IMR-90 (cell line): Measurements from ENCODE around the gene SPINDOC. TPM values are rescaled to one million over a fixed set of nuclear protein-coding genes. Genes with fewer than 3 reads are reported as not detected.
A peak's percentile ranks its signal among the peaks of the same experiment; 100 is the strongest.

Source experiments
- ATAC-seq: fragments of 200-7000 bp; cut with Tn5 transposase; 2 replicates; pipeline ENCODE4 v1.9.1; 2020; ENCODE audit warnings: low read depth, mild to moderate bottlenecking, moderate library complexity
- BruUV-seq: library from RNA; stranded (reverse); fragments of 400-500 nt; replicated peaks from 2 replicates; lab custom pipeline; 2021; lab: Mats Ljungman, UMichigan
- CTCF ChIA-PET: fragments of 300-600 bp; formaldehyde crosslinking; extraction: SDS; loops from one replicate; lab custom pipeline; 2021; ENCODE audit warnings: antibody characterized with exemption; lab: Yijun Ruan, JAX
- POLR2A ChIA-PET: fragments of 300-600 bp; sonication (Branson Sonifier 250); formaldehyde crosslinking; loops from one replicate; lab custom pipeline; 2022; ENCODE audit warnings: antibody characterized with exemption; ENCODE audit not compliant: unreplicated experiment; lab: Charles Lee
- DNase-seq: peaks from one replicate; pipeline ENCODE4 v3.0.0; 2013
- H2AFZ ChIP-seq: replicated peaks from 2 replicates; pipeline ENCODE3; 2013; ENCODE audit warnings: low read length, mild to moderate bottlenecking; ENCODE audit not compliant: poor library complexity
- H2AK5ac ChIP-seq: 2 replicates; pipeline ENCODE4 v1.6.1; 2013; ENCODE audit warnings: low read depth, low read length, inconsistent platforms
- H2AK9ac ChIP-seq: replicated peaks from 2 replicates; pipeline ENCODE3; 2013; ENCODE audit warnings: mild to moderate bottlenecking, low read depth, low read length, moderate library complexity; ENCODE audit not compliant: poor library complexity
- H2BK120ac ChIP-seq: 2 replicates; pipeline ENCODE4 v1.6.1; 2013; ENCODE audit warnings: low read depth, low read length, inconsistent platforms
- H2BK15ac ChIP-seq: 3 replicates; pipeline ENCODE4 v1.6.1; 2013; ENCODE audit warnings: low read depth, low read length, inconsistent platforms
- H2BK20ac ChIP-seq: 2 replicates; pipeline ENCODE4 v1.6.1; 2013; ENCODE audit warnings: low read depth, mild to moderate bottlenecking, inconsistent platforms, low read length, moderate library complexity
- H2BK5ac ChIP-seq: 2 replicates; pipeline ENCODE4 v1.6.1; 2013; ENCODE audit warnings: mild to moderate bottlenecking, low read depth, low read length, inconsistent platforms; ENCODE audit not compliant: poor library complexity, severe bottlenecking
- H3K14ac ChIP-seq: replicated peaks from 2 replicates; pipeline ENCODE4 v1.6.1; 2013; ENCODE audit warnings: low read depth, low read length, inconsistent platforms
- H3K18ac ChIP-seq: 2 replicates; pipeline ENCODE4 v1.6.1; 2013; ENCODE audit warnings: low read depth, low read length, control low read depth
- H3K23ac ChIP-seq: 2 replicates; pipeline ENCODE4 v1.6.1; 2013; ENCODE audit warnings: low read depth, low read length, inconsistent platforms
- H3K27ac ChIP-seq: 2 replicates; pipeline ENCODE4 v1.5.1; 2013; ENCODE audit warnings: mild to moderate bottlenecking, control low read depth, low read length; ENCODE audit not compliant: insufficient read depth
- H3K27me3 ChIP-seq: 2 replicates; pipeline ENCODE4 v1.6.1; 2013; ENCODE audit warnings: low read length; ENCODE audit not compliant: control insufficient read depth, insufficient read depth
- H3K36me3 ChIP-seq: 2 replicates; pipeline ENCODE4 v1.6.1; 2013; ENCODE audit warnings: low read length, mixed read lengths; ENCODE audit not compliant: control insufficient read depth, insufficient read depth
- H3K4ac ChIP-seq: 2 replicates; pipeline ENCODE4 v1.6.1; 2013; ENCODE audit warnings: low read depth, low read length, inconsistent platforms
- H3K4me1 ChIP-seq: 2 replicates; pipeline ENCODE4 v1.6.1; 2013; ENCODE audit warnings: low read length, mixed read lengths; ENCODE audit not compliant: control insufficient read depth, insufficient read depth
- H3K4me2 ChIP-seq: 2 replicates; pipeline ENCODE4 v1.6.1; 2013; ENCODE audit warnings: low read depth, mild to moderate bottlenecking, control low read depth, low read length, moderate library complexity
- H3K4me3 ChIP-seq: 2 replicates; pipeline ENCODE4 v1.5.1; 2013; ENCODE audit warnings: low read depth, mild to moderate bottlenecking, control low read depth, low read length, moderate library complexity; ENCODE audit not compliant: insufficient read depth
- H3K56ac ChIP-seq: 2 replicates; pipeline ENCODE4 v1.6.1; 2013; ENCODE audit warnings: low read length, inconsistent platforms; ENCODE audit not compliant: insufficient read depth; ENCODE audit errors: extremely low read depth
- H3K79me1 ChIP-seq, 2 experiments: 2 replicates each; pipeline ENCODE4 v1.6.1; 2013; ENCODE audit warnings: low read length in 2 of 2, inconsistent platforms in 1 of 2, low read depth in 1 of 2
- H3K9ac ChIP-seq: 2 replicates; pipeline ENCODE4 v1.6.1; 2013; ENCODE audit warnings: low read depth, low read length, control low read depth
- H3K9me1 ChIP-seq: 2 replicates; pipeline ENCODE4 v1.6.1; 2013; ENCODE audit warnings: low read length, inconsistent platforms; ENCODE audit not compliant: insufficient read depth
- H3K9me3 ChIP-seq: 2 replicates; pipeline ENCODE4 v1.6.1; 2013; ENCODE audit warnings: low read length; ENCODE audit not compliant: control insufficient read depth, insufficient read depth
- H4K20me1 ChIP-seq: 2 replicates; pipeline ENCODE4 v1.6.1; 2013; ENCODE audit warnings: low read length, inconsistent platforms; ENCODE audit not compliant: insufficient read depth
- H4K5ac ChIP-seq: 2 replicates; pipeline ENCODE4 v1.6.1; 2013; ENCODE audit warnings: mild to moderate bottlenecking, low read depth, low read length, control low read depth
- H4K8ac ChIP-seq, 2 experiments: 2 replicates each; pipeline ENCODE4 v1.6.1; 2013; ENCODE audit warnings: low read depth in 2 of 2, low read length in 2 of 2, control low read depth in 1 of 2, inconsistent platforms in 1 of 2
- H4K91ac ChIP-seq: 2 replicates; pipeline ENCODE4 v1.6.1; 2013; ENCODE audit warnings: low read depth, low read length, inconsistent platforms; ENCODE audit not compliant: insufficient read depth
- CEBPB ChIP-seq: IDR thresholded peaks from 2 replicates; pipeline ENCODE4 v1.6.1; 2012; ENCODE audit warnings: low read depth, low read length, improper control_type of control experiment
- CHD1 ChIP-seq: IDR thresholded peaks from 2 replicates; pipeline ENCODE4 v1.6.1; 2012; ENCODE audit warnings: low read depth, low read length, improper control_type of control experiment
- RCOR1 ChIP-seq: IDR thresholded peaks from 2 replicates; pipeline ENCODE4 v1.6.1; 2012; ENCODE audit warnings: mild to moderate bottlenecking, low read length, improper control_type of control experiment; ENCODE audit not compliant: insufficient replicate concordance
- WGBS, 2 experiments: methylation state at CpG; one replicate each; pipeline versions ENCODE4 v1.1.5 to v1.1.7; 2013; ENCODE audit warnings: missing lambda C conversion rate in 2 of 2; ENCODE audit not compliant: insufficient read length in 1 of 2; ENCODE audit errors: extremely low coverage in 2 of 2; 5-methylcytosine and 5-hydroxymethylcytosine counted together
- dilution Hi-C: fragments of 300-500 bp; cut with HindIII; formaldehyde crosslinking; loops from one replicate; pipeline ENCODE4 v1.14.3; 2018; ENCODE audit warnings: low sequenced_read_pairs; ENCODE audit not compliant: unreplicated experiment
- in situ Hi-C: fragments of 300-500 bp; cut with MboI; formaldehyde crosslinking; loops from 3 replicates; pipeline ENCODE4 v1.14.3; 2019; ENCODE audit warnings: low sequenced_read_pairs, inconsistent platforms, mixed read lengths
- intact Hi-C: fragments of 100-400 bp; cut with micrococcal nuclease; formaldehyde crosslinking; loops from 2 replicates; pipeline ENCODE4 v1.10.0; 2022
- polyA plus RNA-seq, 3 experiments: library from polyadenylated mRNA; depleted of rRNA; stranded (reverse); fragments of >200 nt; gene quantifications; 2 replicates each; pipeline ENCODE4 v1.2.3, GENCODE V29; 2012; ENCODE audit warnings: low replicate concordance in 1 of 3
- total RNA-seq: library from RNA; depleted of rRNA; stranded (reverse); fragments of >200 nt; gene quantifications from 2 replicates; pipeline ENCODE4 v1.2.3, GENCODE V29; 2012
- TF ChIP-seq, protein P1 (sequence below): fragments of 150-350 bp; IDR thresholded peaks from 2 replicates; pipeline ENCODE4 v1.6.1; 2016; ENCODE audit warnings: low read depth, mild to moderate bottlenecking, low read length, moderate library complexity, borderline replicate concordance
- TF ChIP-seq, protein P2 (sequence below): conservative IDR thresholded peaks from 2 replicates; pipeline ENCODE4 v1.5.1; 2012; ENCODE audit warnings: mild to moderate bottlenecking, low read depth, low read length, improper control_type of control experiment

Gene SPINDOC
- total and polyA plus RNA-seq, 2 of the 4 experiments (the other 2 are of a cell fraction): 10.0 to 29.9 TPM

GRCh38 chr11:63766531-63767235 lies 46.6 kb upstream of the SPINDOC start:
- H3K4me2 ChIP-seq: peak overlapping the region; percentile 75
- DNase-seq (no peak), ATAC-seq (no peak)
- BruUV-seq: no TSS peak
- H3K79me1 ChIP-seq: peaks cover 10 to 40% of the 10 kb centered on the region in 2 experiments
- WGBS, 2 experiments: 82% methylated on average over 3 of the region's 7 CpGs; no CpG with 5 or more reads in 1 of the 2 experiments
- H3K4me3 ChIP-seq: peak overlapping the region; percentile 59; the same call in 1 of the 2 replicates
- H3K4me1 ChIP-seq: peaks cover 13% of the 10 kb centered on the region
- no peak overlapping the region for H2BK5ac ChIP-seq
- no peak overlapping the region for H3K14ac ChIP-seq
- peaks cover 4% of the 10 kb centered on the region; the same call in 1 of the 2 replicates for H3K9me1 ChIP-seq
- TF ChIP-seq, protein P1, sequence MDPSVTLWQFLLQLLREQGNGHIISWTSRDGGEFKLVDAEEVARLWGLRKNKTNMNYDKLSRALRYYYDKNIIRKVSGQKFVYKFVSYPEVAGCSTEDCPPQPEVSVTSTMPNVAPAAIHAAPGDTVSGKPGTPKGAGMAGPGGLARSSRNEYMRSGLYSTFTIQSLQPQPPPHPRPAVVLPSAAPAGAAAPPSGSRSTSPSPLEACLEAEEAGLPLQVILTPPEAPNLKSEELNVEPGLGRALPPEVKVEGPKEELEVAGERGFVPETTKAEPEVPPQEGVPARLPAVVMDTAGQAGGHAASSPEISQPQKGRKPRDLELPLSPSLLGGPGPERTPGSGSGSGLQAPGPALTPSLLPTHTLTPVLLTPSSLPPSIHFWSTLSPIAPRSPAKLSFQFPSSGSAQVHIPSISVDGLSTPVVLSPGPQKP: no peak
- TF ChIP-seq, protein P2, sequence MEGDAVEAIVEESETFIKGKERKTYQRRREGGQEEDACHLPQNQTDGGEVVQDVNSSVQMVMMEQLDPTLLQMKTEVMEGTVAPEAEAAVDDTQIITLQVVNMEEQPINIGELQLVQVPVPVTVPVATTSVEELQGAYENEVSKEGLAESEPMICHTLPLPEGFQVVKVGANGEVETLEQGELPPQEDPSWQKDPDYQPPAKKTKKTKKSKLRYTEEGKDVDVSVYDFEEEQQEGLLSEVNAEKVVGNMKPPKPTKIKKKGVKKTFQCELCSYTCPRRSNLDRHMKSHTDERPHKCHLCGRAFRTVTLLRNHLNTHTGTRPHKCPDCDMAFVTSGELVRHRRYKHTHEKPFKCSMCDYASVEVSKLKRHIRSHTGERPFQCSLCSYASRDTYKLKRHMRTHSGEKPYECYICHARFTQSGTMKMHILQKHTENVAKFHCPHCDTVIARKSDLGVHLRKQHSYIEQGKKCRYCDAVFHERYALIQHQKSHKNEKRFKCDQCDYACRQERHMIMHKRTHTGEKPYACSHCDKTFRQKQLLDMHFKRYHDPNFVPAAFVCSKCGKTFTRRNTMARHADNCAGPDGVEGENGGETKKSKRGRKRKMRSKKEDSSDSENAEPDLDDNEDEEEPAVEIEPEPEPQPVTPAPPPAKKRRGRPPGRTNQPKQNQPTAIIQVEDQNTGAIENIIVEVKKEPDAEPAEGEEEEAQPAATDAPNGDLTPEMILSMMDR: no peak
- TF ChIP-seq RCOR1 (no peak), CHD1 (no peak), CEBPB (no peak)
- H2BK20ac ChIP-seq: no peak overlapping the region
- ChIA-PET CTCF (interaction anchor here (1.4 kb wide), 1 partner anchor 70 kb away, joined by 4 read pairs; no protein-coding TSS in a partner anchor), POLR2A (interaction anchor here (0.6 kb wide), 1 partner anchor 1468 kb away, joined by 8 read pairs; the partner anchor contains the start of gene SCGB1D4)
- peak overlapping the region; percentile 6; the same call in 1 of the 2 replicates for H3K4ac ChIP-seq
- no peaks in the 10 kb centered on the region for H3K9me3 ChIP-seq
- peak overlapping the region; percentile 11; the same call in 1 of the 2 replicates for H3K27ac ChIP-seq
- H4K91ac ChIP-seq: no peak overlapping the region
- no peak overlapping the region for H3K18ac ChIP-seq
- H2AK9ac ChIP-seq: peak overlapping the region; percentile 58
- no peak overlapping the region for H2AFZ ChIP-seq
- peaks cover 24% of the 10 kb centered on the region for H3K36me3 ChIP-seq
- H3K9ac ChIP-seq: peak overlapping the region; percentile 48
- dilution Hi-C loops: no loop called here
- no peak overlapping the region for H2BK120ac ChIP-seq
- no peak overlapping the region for H2AK5ac ChIP-seq
- in situ Hi-C loops: loop anchor here (10.0 kb wide), 1 partner anchor 178 kb away; no protein-coding TSS in a partner anchor
- no peak overlapping the region for H2BK15ac ChIP-seq
- no peak overlapping the region for H4K5ac ChIP-seq
- no peaks in the 10 kb centered on the region for H3K27me3 ChIP-seq
- H4K8ac ChIP-seq: no peak overlapping the region; a peak in 1 of 4 replicates
- peak overlapping the region; percentile 5; the same call in 1 of the 2 replicates for H3K23ac ChIP-seq
- intact Hi-C loops: no loop called here
- no peak overlapping the region for H3K56ac ChIP-seq
- H4K20me1 ChIP-seq: peaks cover 25% of the 10 kb centered on the region
